ENCODE results near the gene CPE. TPM values are rescaled to one million over a fixed set of nuclear protein-coding genes. Genes with fewer than 3 reads are reported as not detected.

Gene CPE
- total and polyA plus RNA-seq, 2 donors (not counting 3 experiments of a cell fraction or from before 2014, with no cell fraction given): 2.7 to 9.2 TPM

DNA sequence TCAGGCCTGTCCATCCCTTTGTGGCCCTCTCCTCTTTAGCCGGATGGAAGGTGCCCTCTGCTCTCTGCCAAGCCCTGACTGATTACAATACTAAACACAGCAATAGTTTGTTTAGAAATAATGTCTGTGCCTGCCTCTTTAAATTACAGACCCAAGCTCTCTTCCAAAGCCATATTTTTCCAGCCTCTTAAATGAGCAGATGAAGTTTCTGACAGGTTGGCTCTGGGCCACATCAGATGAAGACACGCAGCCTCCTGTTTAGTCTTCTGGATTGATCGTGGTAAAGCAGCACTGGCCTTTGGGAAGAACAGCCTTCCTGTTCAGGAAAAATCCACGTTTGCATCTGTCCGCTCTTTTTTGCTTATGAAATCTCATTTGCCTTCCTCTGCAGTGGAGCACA, 133.6 kb downstream of the CPE start:
- intact Hi-C loops (cut with micrococcal nuclease): no loop called here
- H3K4me3 ChIP-seq (replicated peaks in 1 of 3; ENCODE audit: insufficient read depth in 1 of 3, low read depth in 1 of 3, low read length in 3 of 3): no peak overlapping the region
- H3K27me3 ChIP-seq (ENCODE audit: control insufficient read depth in 2 of 2, insufficient read depth in 2 of 2, low read length in 2 of 2): no peaks in the 10 kb centered on the region
- dilution Hi-C loops (cut with MboI; ENCODE audit: extremely low pct_ligation_motif_present, low sequenced_read_pairs): no loop called here
- H4K20me1 ChIP-seq (replicated peaks; ENCODE audit: control insufficient read depth, extremely low read depth, insufficient read depth, low read length): no peaks in the 10 kb centered on the region
- ChIA-PET POLR2A (no interaction called here), CTCF (interaction anchor here (1.4 kb wide), 1 partner anchor 19 kb away, joined by 4 read pairs; no protein-coding TSS in a partner anchor)
- peaks cover 20% of the 10 kb centered on the region for H3K4me1 ChIP-seq (ENCODE audit: control insufficient read depth, extremely low read depth, insufficient read depth, low read length)
- BruUV-seq (replicated peaks): no TSS peak
- no peaks in the 10 kb centered on the region for H3K9me1 ChIP-seq (replicated peaks; ENCODE audit: control insufficient read depth, extremely low read depth, insufficient read depth, low read length)
- no peak overlapping the region for H3K9ac ChIP-seq (replicated peaks; ENCODE audit: extremely low read depth, insufficient read depth, low read length)
- TF ChIP-seq POLR2A (IDR thresholded peaks at IDR 0.05; ENCODE audit: low read depth, low read length): no peak
- peak; percentile 80 for DNase-seq (ENCODE audit: low read depth, low spot score)
- H3K9me3 ChIP-seq (replicated peaks; ENCODE audit: control insufficient read depth, insufficient read depth, low read length): no peaks in the 10 kb centered on the region
- H3K36me3 ChIP-seq (ENCODE audit: control insufficient read depth in 2 of 2, extremely low read depth in 1 of 2, insufficient read depth in 2 of 2, low read length in 2 of 2): no peaks in the 10 kb centered on the region
- H3K4me2 ChIP-seq (ENCODE audit: insufficient read depth, low read length): no peak overlapping the region
- no peaks in the 10 kb centered on the region for H3K79me2 ChIP-seq (ENCODE audit: control insufficient read depth, insufficient read depth, low read length)
- no peak for FAIRE-seq
- H3K27ac ChIP-seq (ENCODE audit: insufficient read depth, low read depth, low read length): no peak overlapping the region
- peak overlapping the region; percentile 5 for H2AFZ ChIP-seq (ENCODE audit: low read depth, low read length)

DNA sequence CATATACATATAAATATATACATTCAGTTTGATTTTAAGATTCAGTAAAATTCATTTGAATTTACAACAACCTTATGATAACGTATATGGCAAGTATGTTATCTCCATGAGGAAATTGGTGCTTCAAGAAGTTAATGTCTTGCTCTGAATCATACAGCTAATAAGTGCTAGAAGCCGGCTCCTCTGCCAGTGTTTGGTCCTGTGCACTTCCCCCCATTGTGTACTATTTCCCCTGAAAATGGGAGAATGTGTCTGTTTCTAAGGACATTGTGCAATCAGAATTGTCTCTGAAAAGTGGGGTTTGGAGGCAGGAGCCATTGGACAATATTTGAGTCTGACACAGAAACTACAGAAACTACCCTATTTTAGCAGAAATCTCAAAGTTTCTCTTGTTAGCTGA, 135.9 kb downstream of the CPE start:
- dilution Hi-C loops (cut with MboI; ENCODE audit: extremely low pct_ligation_motif_present, low sequenced_read_pairs): no loop called here
- Histone ChIP-seq H3K36me3 (ENCODE audit: control insufficient read depth in 2 of 2, extremely low read depth in 1 of 2, insufficient read depth in 2 of 2, low read length in 2 of 2) (no peaks in the 10 kb centered on the region), H3K4me1 (ENCODE audit: control insufficient read depth, extremely low read depth, insufficient read depth, low read length) (peaks cover 20% of the 10 kb centered on the region), H4K20me1 (replicated peaks; ENCODE audit: control insufficient read depth, extremely low read depth, insufficient read depth, low read length) (no peaks in the 10 kb centered on the region), H3K9me1 (replicated peaks; ENCODE audit: control insufficient read depth, extremely low read depth, insufficient read depth, low read length) (no peaks in the 10 kb centered on the region), H3K4me3 (replicated peaks in 1 of 3; ENCODE audit: insufficient read depth in 1 of 3, low read depth in 1 of 3, low read length in 3 of 3) (no peak overlapping the region), H3K9ac (replicated peaks; ENCODE audit: extremely low read depth, insufficient read depth, low read length) (no peak overlapping the region), H3K27ac (ENCODE audit: insufficient read depth, low read depth, low read length) (no peak overlapping the region), H2AFZ (ENCODE audit: low read depth, low read length) (peak overlapping the region; percentile 49), H3K4me2 (ENCODE audit: insufficient read depth, low read length) (peak overlapping the region; percentile 62), H3K9me3 (replicated peaks; ENCODE audit: control insufficient read depth, insufficient read depth, low read length) (no peaks in the 10 kb centered on the region), H3K27me3 (ENCODE audit: control insufficient read depth in 2 of 2, insufficient read depth in 2 of 2, low read length in 2 of 2) (no peaks in the 10 kb centered on the region), H3K79me2 (ENCODE audit: control insufficient read depth, insufficient read depth, low read length) (no peaks in the 10 kb centered on the region)
- ChIA-PET POLR2A (no interaction called here), CTCF (interaction anchor here (1.0 to 2.9 kb wide), 7 partner anchors 12 to 651 kb away, joined by 3 to 23 read pairs (median 5); no protein-coding TSS in a partner anchor)
- DNase-seq (ENCODE audit: low read depth, low spot score): peak; percentile 86
- peak; percentile 93 for FAIRE-seq
- intact Hi-C loops (cut with micrococcal nuclease): no loop called here
- no TSS peak for BruUV-seq (replicated peaks)
- TF ChIP-seq CTCF (IDR thresholded peaks at IDR 0.05; ENCODE audit: extremely low read depth in 1 of 2, insufficient read depth in 1 of 2, low read depth in 1 of 2, low read length in 2 of 2) (no peak), EZH2 (IDR thresholded peaks at IDR 0.05; ENCODE audit: borderline replicate concordance, low read depth, low read length, severe bottlenecking) (no peak), JUN (IDR thresholded peaks at IDR 0.05; ENCODE audit: borderline replicate concordance, insufficient read depth, insufficient read length, low read depth) (peak; percentile 34), FOS (IDR thresholded peaks at IDR 0.05; ENCODE audit: borderline replicate concordance, insufficient read depth, low read length) (peak; percentile 43), GATA2 (IDR thresholded peaks at IDR 0.05; ENCODE audit: insufficient read depth, insufficient read length, low read depth, low read length) (peak; percentile 54), MYC (IDR thresholded peaks at IDR 0.05; ENCODE audit: low read depth, low read length) (no peak)
- TF ChIP-seq, protein P1, sequence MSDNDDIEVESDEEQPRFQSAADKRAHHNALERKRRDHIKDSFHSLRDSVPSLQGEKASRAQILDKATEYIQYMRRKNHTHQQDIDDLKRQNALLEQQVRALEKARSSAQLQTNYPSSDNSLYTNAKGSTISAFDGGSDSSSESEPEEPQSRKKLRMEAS (IDR thresholded peaks at IDR 0.05; ENCODE audit: insufficient read depth, insufficient read length): no peak

All from endothelial cell of umbilical vein (primary cell).